ENCODE results near the gene KNDC1. TPM values are rescaled to one million over a fixed set of nuclear protein-coding genes. Genes with fewer than 3 reads are reported as not detected.

The KNDC1 gene
- total and polyA plus RNA-seq, 12 donors, result 1.0 to 93.4 (median 39.0) TPM

- H3K4me3 ChIP-seq, result no peak overlapping the region
- no peak for DNase-seq
- no peaks in the 10 kb centered on the region for H3K9me3 ChIP-seq (replicated peaks in 1 of 3)
- WGBS, 4 donors, result 87 to 96% (median 91%) methylated on average over 10 to 22 of the region's 22 CpGs
- H3K36me3 ChIP-seq (replicated peaks in 1 of 2), result no peaks in the 10 kb centered on the region
- H3K4me1 ChIP-seq (replicated peaks in 1 of 2), result no peaks in the 10 kb centered on the region
- no peaks in the 10 kb centered on the region for H3K27me3 ChIP-seq
- no peak for TF ChIP-seq POLR2A (IDR thresholded peaks at IDR 0.05)
- no peak for TF ChIP-seq CTCF (IDR thresholded peaks at IDR 0.05)
- intact Hi-C loops (cut with DNase I), result no loop called here
- no peak overlapping the region for H3K27ac ChIP-seq
Measured at GRCh38 chr10:133267829-133268228, 107.8 kb downstream of the KNDC1 start.

GRCh38 chr10:133268532-133268931 lies 108.5 kb downstream of the KNDC1 start:
- no peak for DNase-seq
- H3K27me3 ChIP-seq, result no peaks in the 10 kb centered on the region
- no peak overlapping the region for H3K27ac ChIP-seq
- H3K36me3 ChIP-seq (replicated peaks in 1 of 2), result no peaks in the 10 kb centered on the region
- no peak overlapping the region for H3K4me3 ChIP-seq
- no peaks in the 10 kb centered on the region for H3K9me3 ChIP-seq (replicated peaks in 1 of 3)
- no peak for TF ChIP-seq POLR2A (IDR thresholded peaks at IDR 0.05)
- TF ChIP-seq CTCF (IDR thresholded peaks at IDR 0.05), result no peak
- WGBS, 4 donors, result 80 to 93% (median 92%) methylated on average over 3 to 22 of the region's 22 CpGs
- intact Hi-C loops (cut with DNase I), result no loop called here
- H3K4me1 ChIP-seq (replicated peaks in 1 of 2), result no peaks in the 10 kb centered on the region

GRCh38 chr10:133269367-133269766 lies 109.3 kb downstream of the KNDC1 start:
- Histone ChIP-seq H3K27ac (no peak overlapping the region), H3K4me3 (no peak overlapping the region), H3K9me3 (replicated peaks in 1 of 3) (no peaks in the 10 kb centered on the region), H3K36me3 (replicated peaks in 1 of 2) (no peaks in the 10 kb centered on the region), H3K4me1 (replicated peaks in 1 of 2) (no peaks in the 10 kb centered on the region), H3K27me3 (no peaks in the 10 kb centered on the region)
- intact Hi-C loops (cut with DNase I), result no loop called here
- no peak for TF ChIP-seq CTCF (IDR thresholded peaks at IDR 0.05)
- no peak for TF ChIP-seq POLR2A (IDR thresholded peaks at IDR 0.05)
- no peak for DNase-seq
- WGBS, 4 donors, result 90 to 93% methylated on average over 26 of the region's 26 CpGs; no CpG with 5 or more reads in 2 of the 4 donors

GRCh38 chr10:133270204-133270603 lies 110.2 kb downstream of the KNDC1 start:
- H3K9me3 ChIP-seq (replicated peaks in 1 of 3), result no peaks in the 10 kb centered on the region
- H3K36me3 ChIP-seq (replicated peaks in 1 of 2), result no peaks in the 10 kb centered on the region
- H3K4me1 ChIP-seq (replicated peaks in 1 of 2), result no peaks in the 10 kb centered on the region
- no peak for TF ChIP-seq CTCF (IDR thresholded peaks at IDR 0.05)
- TF ChIP-seq POLR2A (IDR thresholded peaks at IDR 0.05), result no peak
- H3K27me3 ChIP-seq, result no peaks in the 10 kb centered on the region
- no peak for DNase-seq
- intact Hi-C loops (cut with DNase I), result no loop called here
- no peak overlapping the region for H3K4me3 ChIP-seq
- 90 to 92% (median 92%) methylated on average over 7 to 20 of the region's 20 CpGs for WGBS, 4 donors
- no peak overlapping the region for H3K27ac ChIP-seq

All from adrenal gland (tissue), 12 donors.